ENCODE measurements around the gene SOSTDC1.

Gene SOSTDC1

GRCh38 chr7:16419859-16420258 is 45.7 kb downstream of the SOSTDC1 start:
- H3K4me3 ChIP-seq (replicated peaks; ENCODE audit: low read depth, low read length): no peak overlapping the region
- TF ChIP-seq, protein P1, sequence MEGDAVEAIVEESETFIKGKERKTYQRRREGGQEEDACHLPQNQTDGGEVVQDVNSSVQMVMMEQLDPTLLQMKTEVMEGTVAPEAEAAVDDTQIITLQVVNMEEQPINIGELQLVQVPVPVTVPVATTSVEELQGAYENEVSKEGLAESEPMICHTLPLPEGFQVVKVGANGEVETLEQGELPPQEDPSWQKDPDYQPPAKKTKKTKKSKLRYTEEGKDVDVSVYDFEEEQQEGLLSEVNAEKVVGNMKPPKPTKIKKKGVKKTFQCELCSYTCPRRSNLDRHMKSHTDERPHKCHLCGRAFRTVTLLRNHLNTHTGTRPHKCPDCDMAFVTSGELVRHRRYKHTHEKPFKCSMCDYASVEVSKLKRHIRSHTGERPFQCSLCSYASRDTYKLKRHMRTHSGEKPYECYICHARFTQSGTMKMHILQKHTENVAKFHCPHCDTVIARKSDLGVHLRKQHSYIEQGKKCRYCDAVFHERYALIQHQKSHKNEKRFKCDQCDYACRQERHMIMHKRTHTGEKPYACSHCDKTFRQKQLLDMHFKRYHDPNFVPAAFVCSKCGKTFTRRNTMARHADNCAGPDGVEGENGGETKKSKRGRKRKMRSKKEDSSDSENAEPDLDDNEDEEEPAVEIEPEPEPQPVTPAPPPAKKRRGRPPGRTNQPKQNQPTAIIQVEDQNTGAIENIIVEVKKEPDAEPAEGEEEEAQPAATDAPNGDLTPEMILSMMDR (IDR thresholded peaks at IDR 0.05; ENCODE audit: insufficient read depth, low read length, poor library complexity, severe bottlenecking): no peak

GRCh38 chr7:16419126-16419525 is 46.4 kb downstream of the SOSTDC1 start:
- no peaks in the 10 kb centered on the region for H3K27me3 ChIP-seq (replicated peaks; ENCODE audit: control insufficient read depth, insufficient read depth, low read length)
- no peak overlapping the region for H3K4me3 ChIP-seq (replicated peaks; ENCODE audit: low read depth, low read length)
- TF ChIP-seq, protein P1 (IDR thresholded peaks at IDR 0.05; ENCODE audit: insufficient read depth, low read length, poor library complexity, severe bottlenecking): no peak
- no peaks in the 10 kb centered on the region for H3K36me3 ChIP-seq (ENCODE audit: control insufficient read depth, insufficient read depth, low read length)
- DNase-seq (ENCODE audit: extremely low read depth, insufficient read length): no peak

More at GRCh38 chr7:16419859-16420258, 45.7 kb downstream of the SOSTDC1 start:
- Histone ChIP-seq H3K36me3 (ENCODE audit: control insufficient read depth, insufficient read depth, low read length) (no peaks in the 10 kb centered on the region), H3K27me3 (replicated peaks; ENCODE audit: control insufficient read depth, insufficient read depth, low read length) (no peaks in the 10 kb centered on the region)
- DNase-seq (ENCODE audit: extremely low read depth, insufficient read length): no peak

- no peaks in the 10 kb centered on the region for H3K36me3 ChIP-seq (ENCODE audit: control insufficient read depth, insufficient read depth, low read length)
Measured at GRCh38 chr7:16417906-16418305, 47.6 kb downstream of the SOSTDC1 start.

DNA sequence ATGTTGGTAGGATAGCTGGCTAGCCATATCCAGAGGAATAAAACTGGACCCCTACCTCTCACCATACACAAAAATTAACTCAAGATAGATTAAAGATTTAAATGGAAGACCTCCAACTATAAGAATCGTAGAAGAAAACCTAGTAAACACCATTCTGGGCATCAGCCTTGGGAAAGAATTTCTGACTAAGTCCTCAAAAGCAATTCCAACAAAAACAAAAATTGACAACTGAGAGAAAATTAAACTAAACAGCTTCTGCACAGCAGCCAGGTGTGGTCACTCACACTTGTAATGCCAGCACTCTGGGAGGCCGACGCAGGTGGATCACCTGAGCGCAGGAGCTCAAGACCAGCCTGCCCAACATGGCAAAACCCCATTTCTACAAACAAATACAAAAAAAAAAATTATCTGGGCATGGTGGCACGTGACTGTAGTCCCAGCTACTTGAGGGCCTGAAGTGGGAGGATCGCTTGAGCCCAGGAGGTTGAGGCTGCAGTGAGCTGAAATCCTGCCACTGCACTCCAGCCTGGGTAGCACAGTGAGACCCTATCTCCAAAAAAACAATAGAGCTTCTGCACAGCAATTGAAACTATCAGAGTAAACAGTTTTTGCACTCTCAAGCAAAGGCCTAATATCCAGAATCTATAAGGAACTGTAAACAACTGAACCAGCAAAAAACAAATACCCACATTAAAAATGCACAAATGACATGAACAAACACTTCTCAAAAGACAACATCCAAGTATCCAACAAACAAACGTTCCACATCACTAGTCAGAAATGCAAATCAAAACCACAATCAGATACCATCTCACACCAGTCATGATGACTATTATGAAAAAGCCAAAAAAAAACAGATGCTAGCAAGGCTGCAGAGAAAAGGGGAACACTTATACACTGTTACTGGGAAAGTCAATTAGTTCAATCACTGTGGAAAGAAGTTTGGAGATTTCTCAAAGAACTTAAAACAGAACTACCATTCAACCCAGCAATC is 49.0 kb downstream of the SOSTDC1 start:
- DNase-seq (ENCODE audit: extremely low read depth, insufficient read length): no peak
- Histone ChIP-seq H3K27me3 (replicated peaks; ENCODE audit: control insufficient read depth, insufficient read depth, low read length) (no peaks in the 10 kb centered on the region), H3K36me3 (ENCODE audit: control insufficient read depth, insufficient read depth, low read length) (no peaks in the 10 kb centered on the region), H3K4me3 (replicated peaks; ENCODE audit: low read depth, low read length) (no peak overlapping the region)
- TF ChIP-seq, protein P1 (IDR thresholded peaks at IDR 0.05; ENCODE audit: insufficient read depth, low read length, poor library complexity, severe bottlenecking): no peak

More at GRCh38 chr7:16417906-16418305, 47.6 kb downstream of the SOSTDC1 start:
- TF ChIP-seq, protein P1 (IDR thresholded peaks at IDR 0.05; ENCODE audit: insufficient read depth, low read length, poor library complexity, severe bottlenecking): no peak
- DNase-seq (ENCODE audit: extremely low read depth, insufficient read length): no peak
- H3K4me3 ChIP-seq (replicated peaks; ENCODE audit: low read depth, low read length): no peak overlapping the region
- no peaks in the 10 kb centered on the region for H3K27me3 ChIP-seq (replicated peaks; ENCODE audit: control insufficient read depth, insufficient read depth, low read length)

GRCh38 chr7:16412274-16413254 is 53.0 kb downstream of the SOSTDC1 start:
- DNase-seq (ENCODE audit: extremely low read depth, insufficient read length): no peak
- Histone ChIP-seq H3K36me3 (ENCODE audit: control insufficient read depth, insufficient read depth, low read length) (no peaks in the 10 kb centered on the region), H3K4me3 (replicated peaks; ENCODE audit: low read depth, low read length) (no peak overlapping the region), H3K27me3 (replicated peaks; ENCODE audit: control insufficient read depth, insufficient read depth, low read length) (no peaks in the 10 kb centered on the region)
- TF ChIP-seq, protein P1 (IDR thresholded peaks at IDR 0.05; ENCODE audit: insufficient read depth, low read length, poor library complexity, severe bottlenecking): no peak
